K562 (cell line): ENCODE measurements around the gene RIMS3. TPM values are rescaled to one million over a fixed set of nuclear protein-coding genes. Genes with fewer than 3 reads are reported as not detected.

Experiments
- E2F5 ChIP-seq: sonication (generic); formaldehyde crosslinking; IDR thresholded peaks from 2 replicates; pipeline ENCODE4 v1.8.0; 2022; ENCODE audit warnings: mild to moderate bottlenecking, missing genetic modification reagents
- EP300 ChIP-seq: IDR thresholded peaks from 2 replicates; pipeline ENCODE4 v1.6.1; 2012; ENCODE audit warnings: low read length, improper control_type of control experiment
- MIER1 ChIP-seq: fragments of 450-650 bp; IDR thresholded peaks from 2 replicates; pipeline ENCODE4 v1.6.1; 2016; ENCODE audit warnings: antibody characterized with exemption, mild to moderate bottlenecking, low read depth
- SIRT6 ChIP-seq: IDR thresholded peaks from one replicate; pipeline ENCODE4 v1.6.1; 2012; ENCODE audit warnings: low read depth, mild to moderate bottlenecking, control low read depth, inconsistent platforms, low read length, moderate library complexity
- ZBTB49 ChIP-seq: sonication (generic); formaldehyde crosslinking; IDR thresholded peaks from 2 replicates; pipeline ENCODE4 v1.8.0; 2022; ENCODE audit warnings: missing genetic modification reagents, mild to moderate bottlenecking, borderline replicate concordance
- ZFP36 ChIP-seq: fragments of 150-350 bp; IDR thresholded peaks from 2 replicates; pipeline ENCODE4 v1.6.1; 2018; ENCODE audit warnings: low read length, low read depth; ENCODE audit not compliant: partially characterized antibody
- ZNF77 ChIP-seq: fragments of 250-450 bp; sonication (Bioruptor Pico); IDR thresholded peaks from 2 replicates; pipeline ENCODE4 v1.5.0; 2020
- polyA plus RNA-seq, 8 experiments: library from polyadenylated mRNA; depleted of rRNA in 4 of 8; stranded (reverse) in 5 of 8; unstranded in 3 of 8; fragments of >200 nt; fragmentation: Nextera tagmentation in 2 of 8; fragmentation: Illumina TruSeq in 1 of 8; extraction: Ambion mirVana in 2 of 8; extraction: Trizol in 1 of 8; gene quantifications; 2 replicates each; pipeline versions ENCODE4 v1.2.1 to v1.2.3, GENCODE V29; 2011 to 2014; ENCODE audit warnings: inconsistent platforms in 1 of 8, missing spikeins in 1 of 8
- total RNA-seq, 7 experiments: library from RNA; depleted of rRNA in 6 of 7; stranded (reverse); fragments of >200 nt in 6 of 7; fragmentation: Illumina TruSeq in 2 of 7; extraction: Trizol in 2 of 7; gene quantifications; 2 replicates each; pipeline versions ENCODE4 v1.2.1 to v1.2.3, GENCODE V29; 2011 to 2021; ENCODE audit warnings: low replicate concordance in 1 of 7

RIMS3 gene
- total and polyA plus RNA-seq, 9 of the 15 experiments (the other 6 are each of a cell fraction or from before 2014, with no cell fraction given) = 0.06 to 1.2 (median 0.59) TPM

GRCh38 chr1:40633523-40633922 is 32.0 kb downstream of the RIMS3 start (continued):
- no peak for TF ChIP-seq ZBTB49 (CRISPR knock-in tag)
- TF ChIP-seq E2F5 (CRISPR knock-in tag) = no peak
- TF ChIP-seq ZFP36 = no peak
- 0 out of 2 replicates have a peak, but pooled peaks have one; percentile 17 for TF ChIP-seq MIER1
- no peak for TF ChIP-seq EP300
- TF ChIP-seq SIRT6 = no peak
- no peak for TF ChIP-seq ZNF77
